Testis (tissue), 3 donors: Measurements from ENCODE around the gene SGSM2. TPM values are rescaled to one million over a fixed set of nuclear protein-coding genes. Genes with fewer than 3 reads are reported as not detected.

ENCODE experiments used
- DNase-seq: peaks from one replicate; pipeline ENCODE4 v3.0.0-alpha.2; 2019
- H3K27ac ChIP-seq, 2 donors: fragments of 200-600 bp; sonication (generic); one replicate each; pipeline ENCODE4 v1.5.1; 2019
- H3K27me3 ChIP-seq: fragments of 200-600 bp; sonication (generic); one replicate; pipeline ENCODE4 v1.5.1; 2019
- H3K36me3 ChIP-seq: fragments of 200-600 bp; sonication (generic); one replicate; pipeline ENCODE4 v1.5.1; 2017; ENCODE audit warnings: low read depth; ENCODE audit errors: missing control alignments
- H3K4me1 ChIP-seq: fragments of 200-600 bp; sonication (generic); one replicate; pipeline ENCODE4 v1.5.1; 2019
- H3K4me3 ChIP-seq, 2 donors: fragments of 200-600 bp; sonication (generic); one replicate each; pipeline ENCODE4 v1.5.1; 2017 to 2019
- H3K9me3 ChIP-seq: fragments of 200-600 bp; sonication (generic); one replicate; pipeline ENCODE4 v1.5.1; 2017
- CTCF ChIP-seq, 3 experiments: fragments of 450-650 bp in 2 of 3; fragments of 200-600 bp in 1 of 3; sonication (generic) in 1 of 3; IDR thresholded peaks; one replicate each; pipeline ENCODE4 v1.5.1; 2016 to 2019; ENCODE audit warnings: antibody characterized with exemption in 3 of 3, mild to moderate bottlenecking in 2 of 3, moderate library complexity in 1 of 3
- POLR2A ChIP-seq: fragments of 450-650 bp; IDR thresholded peaks from one replicate; pipeline ENCODE4 v1.6.1; 2017; ENCODE audit warnings: antibody characterized with exemption, mild to moderate bottlenecking, moderate library complexity
- WGBS, 2 donors: methylation state at CpG; one replicate each; pipeline ENCODE4 v1.1.5; 2018; 5-methylcytosine and 5-hydroxymethylcytosine counted together
- intact Hi-C: fragments of 100-400 bp; cut with DNase I; formaldehyde crosslinking; loops from one replicate; pipeline ENCODE4 v1.15.1; 2023; ENCODE audit warnings: low total_unique reads
- polyA plus RNA-seq: library from polyadenylated mRNA; stranded (reverse); fragments of 350-450 nt; fragmentation: Illumina TruSeq; extraction: RNeasy Lipid Tissue Mini Kit (QIAGEN cat#74804); gene quantifications from one replicate; pipeline ENCODE4 v1.2.3, GENCODE V29; 2014; ENCODE audit warnings: low read depth, low replicate concordance; ENCODE audit not compliant: insufficient read depth
- total RNA-seq, 2 donors: library from RNA; depleted of rRNA; stranded (reverse); fragments of >200 nt; gene quantifications; one replicate each; pipeline ENCODE4 v1.2.3, GENCODE V29; 2016

Gene SGSM2
- total and polyA plus RNA-seq, 3 donors from 2014 or later = 54.1 to 88.9 (median 80.5) TPM

DNA sequence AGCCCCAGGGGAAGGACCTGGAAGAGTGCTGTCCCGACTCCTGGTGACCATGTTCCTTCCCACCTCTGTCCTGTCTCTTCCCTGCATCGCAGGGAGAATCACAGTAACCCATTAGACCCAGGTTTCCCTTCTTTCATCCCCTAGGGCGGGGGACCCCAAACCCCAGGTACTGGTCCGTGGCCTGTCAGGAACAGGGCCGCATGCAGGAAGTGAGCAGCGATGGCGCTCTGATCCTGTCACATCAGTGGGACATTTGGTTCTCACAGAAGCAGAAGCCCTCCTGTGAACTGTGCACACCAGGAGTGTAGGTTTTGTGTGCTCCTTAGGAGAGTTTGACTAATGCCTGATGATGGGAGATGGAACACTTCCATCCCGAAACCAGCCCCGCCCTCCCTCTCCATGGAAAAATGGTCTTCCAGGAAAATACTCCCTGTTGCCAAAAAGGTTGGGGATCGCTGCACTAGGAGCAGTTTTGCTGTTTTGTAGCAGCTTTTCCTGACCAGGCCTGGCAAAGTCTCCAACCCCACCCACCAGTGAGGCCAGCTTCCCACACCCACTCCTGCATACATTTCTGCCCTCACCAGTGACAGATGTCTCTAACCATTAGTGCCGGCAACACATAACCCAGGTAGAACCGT, 53.0 kb downstream of the SGSM2 start:
- no peak overlapping the region for H3K4me3 ChIP-seq
- peak overlapping the region; percentile 44 to 47 for H3K27ac ChIP-seq
- H3K9me3 ChIP-seq = no peaks in the 10 kb centered on the region
- TF ChIP-seq CTCF (IDR thresholded peaks at IDR 0.05) = no peak
- no peak for TF ChIP-seq POLR2A
- H3K27me3 ChIP-seq = no peaks in the 10 kb centered on the region
- intact Hi-C loops = no loop called here
- peaks cover 49% of the 10 kb centered on the region for H3K4me1 ChIP-seq
- H3K36me3 ChIP-seq = no peaks in the 10 kb centered on the region
- WGBS, 2 donors = 63 to 74% methylated on average over 8 to 12 of the region's 12 CpGs
- no peak for DNase-seq

- H3K4me3 ChIP-seq = peak overlapping the region; percentile 80 to 91
- no peaks in the 10 kb centered on the region for H3K9me3 ChIP-seq
- no peak for DNase-seq
- H3K27ac ChIP-seq = peak overlapping the region; percentile 75 to 99
- no peaks in the 10 kb centered on the region for H3K36me3 ChIP-seq
- peaks cover 56% of the 10 kb centered on the region for H3K4me1 ChIP-seq
- WGBS, 2 donors = 50 to 59% methylated on average over 18 of the region's 18 CpGs
- no peaks in the 10 kb centered on the region for H3K27me3 ChIP-seq
- intact Hi-C loops = no loop called here
- TF ChIP-seq CTCF (IDR thresholded peaks at IDR 0.05) (no peak), POLR2A (no peak)
These were observed 54.4 kb downstream of the SGSM2 start for GRCh38 chr17:2391597-2392251.

DNA sequence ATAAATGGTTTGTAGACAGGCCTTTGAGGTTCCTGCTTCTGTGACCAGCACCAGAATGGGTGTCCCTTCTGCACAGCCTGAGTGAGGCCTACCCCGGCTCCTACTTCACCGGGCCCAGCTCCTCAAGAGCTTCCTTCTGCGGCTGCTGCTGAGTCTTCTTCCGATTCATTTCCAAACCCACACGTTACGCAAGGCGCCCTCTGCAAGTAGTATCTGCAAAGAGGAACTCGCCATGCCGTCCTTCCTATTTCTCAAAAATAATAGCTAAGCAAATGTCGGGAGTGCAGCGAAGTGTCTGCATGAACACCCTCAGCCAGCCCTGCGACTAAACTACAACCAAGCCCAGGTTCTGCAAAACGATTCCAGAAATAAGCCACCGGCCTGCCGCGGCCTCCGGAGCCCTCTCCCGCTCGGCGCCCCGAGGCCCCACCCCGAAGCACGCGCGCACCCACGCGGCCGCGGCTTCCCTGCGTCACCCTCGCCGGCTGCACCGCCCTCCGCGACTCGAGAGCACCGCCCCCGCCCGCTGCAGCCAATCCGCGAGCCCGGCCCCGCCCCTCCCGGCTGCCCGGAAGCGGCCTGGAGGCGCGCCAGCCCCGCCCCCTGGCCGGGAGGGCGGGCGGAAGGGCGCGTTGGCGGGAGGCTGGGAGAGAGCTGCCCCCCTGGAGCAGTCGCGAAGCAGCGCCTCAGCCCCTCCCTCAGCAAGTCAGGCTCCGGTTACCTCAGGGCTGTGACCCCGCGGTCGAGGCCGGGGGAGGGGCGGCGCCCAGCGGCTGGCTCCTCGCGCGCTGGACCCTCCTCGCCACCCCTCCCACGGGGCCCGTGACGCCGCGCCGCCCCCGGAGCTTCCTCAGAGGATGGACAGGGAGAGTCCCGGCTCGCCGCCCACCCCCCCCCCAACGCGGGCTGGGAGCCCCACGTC, 55.2 kb downstream of the SGSM2 start:
- H3K27me3 ChIP-seq = no peaks in the 10 kb centered on the region
- H3K27ac ChIP-seq = peak overlapping the region; percentile 98 to 99
- 1 to 3% methylated on average over 11 to 40 of the region's 83 CpGs for WGBS, 2 donors
- H3K9me3 ChIP-seq = no peaks in the 10 kb centered on the region
- peak; percentile 97 for DNase-seq
- peaks cover 64% of the 10 kb centered on the region for H3K4me1 ChIP-seq
- H3K4me3 ChIP-seq = peak overlapping the region; percentile 80 to 91
- H3K36me3 ChIP-seq = no peaks in the 10 kb centered on the region
- intact Hi-C loops = no loop called here
- TF ChIP-seq POLR2A = peak; percentile 25
- TF ChIP-seq CTCF (IDR thresholded peaks at IDR 0.05) = no peak

DNA sequence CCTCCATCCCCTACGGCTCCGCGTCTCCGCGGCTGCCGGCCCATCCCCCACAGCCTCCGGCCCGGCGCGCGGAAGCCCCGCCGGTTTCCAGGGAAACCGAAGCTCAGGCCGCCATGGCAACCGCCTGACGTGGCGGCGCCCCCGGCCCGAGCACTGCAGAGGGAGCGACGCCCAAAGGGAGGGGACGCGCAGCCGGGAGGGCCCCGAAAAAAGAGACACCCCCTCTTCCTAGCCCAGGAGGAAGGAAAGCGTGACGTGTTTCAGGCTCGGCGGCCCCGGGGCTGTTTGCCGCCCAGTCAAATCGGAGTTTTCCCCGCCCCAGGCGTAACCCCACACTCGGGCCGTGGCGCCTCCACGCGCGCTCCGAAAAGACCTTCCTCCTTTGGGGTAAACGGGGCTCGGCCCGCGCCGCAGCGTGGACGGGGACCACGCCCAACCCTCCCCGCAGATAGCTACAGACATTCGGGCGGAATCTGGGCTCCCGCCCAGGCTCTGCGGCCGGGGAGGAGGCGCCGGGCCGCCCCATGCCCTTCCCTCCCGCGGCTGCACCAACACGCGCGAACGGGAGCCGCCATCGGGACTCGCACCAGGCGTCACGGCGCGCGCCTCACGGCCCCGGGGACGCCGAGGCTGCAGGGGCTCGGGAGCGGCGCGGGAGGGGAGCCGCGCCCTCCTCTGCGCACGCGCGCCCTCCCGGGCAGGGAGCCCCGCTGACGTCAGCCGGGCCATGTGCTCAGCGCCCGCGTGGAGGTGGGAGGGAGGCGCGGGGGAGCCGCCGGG, 56.1 kb downstream of the SGSM2 start:
- Histone ChIP-seq H3K36me3 (no peaks in the 10 kb centered on the region), H3K4me3 (peak overlapping the region; percentile 80 to 91), H3K27me3 (no peaks in the 10 kb centered on the region), H3K27ac (peak overlapping the region; percentile 98 to 99), H3K9me3 (no peaks in the 10 kb centered on the region), H3K4me1 (peaks cover 73% of the 10 kb centered on the region)
- intact Hi-C loops = no loop called here
- peak; percentile 90 for DNase-seq
- TF ChIP-seq POLR2A (no peak), CTCF (IDR thresholded peaks at IDR 0.05) (no peak)
- 0 to 1% methylated on average over 17 to 76 of the region's 99 CpGs for WGBS, 2 donors
